Measurements from ENCODE around the gene EFHD1.
"Not testable (repeated sequence)": the region's sequence is repeated elsewhere in the genome, so short reads cannot be mapped to it uniquely, and the experiment has no call there.

Gene EFHD1

DNA sequence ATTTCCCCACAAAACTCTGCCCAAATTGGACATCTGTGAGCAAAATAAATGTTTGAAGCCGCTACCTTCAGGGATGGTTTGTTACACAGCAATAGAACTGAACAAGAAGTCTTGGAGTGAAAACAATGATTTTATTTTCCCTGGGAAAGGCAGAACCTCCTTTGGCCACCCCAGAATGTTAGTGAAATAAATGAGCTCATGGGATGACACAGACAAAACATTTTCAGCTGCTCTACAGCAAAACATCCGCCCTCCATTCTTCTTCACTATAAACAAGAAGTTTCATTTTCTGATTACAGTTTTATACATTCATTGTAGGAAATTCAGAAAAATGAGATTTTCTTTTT lies 4.3 kb upstream of the EFHD1 start:
- H3K36me3 ChIP-seq (ENCODE audit: insufficient read depth), result no peaks in the 10 kb centered on the region
- no peaks in the 10 kb centered on the region for H3K79me2 ChIP-seq (ENCODE audit: insufficient read depth, low read depth)
- H2AFZ ChIP-seq (ENCODE audit: low read depth), result no peak overlapping the region

DNA sequence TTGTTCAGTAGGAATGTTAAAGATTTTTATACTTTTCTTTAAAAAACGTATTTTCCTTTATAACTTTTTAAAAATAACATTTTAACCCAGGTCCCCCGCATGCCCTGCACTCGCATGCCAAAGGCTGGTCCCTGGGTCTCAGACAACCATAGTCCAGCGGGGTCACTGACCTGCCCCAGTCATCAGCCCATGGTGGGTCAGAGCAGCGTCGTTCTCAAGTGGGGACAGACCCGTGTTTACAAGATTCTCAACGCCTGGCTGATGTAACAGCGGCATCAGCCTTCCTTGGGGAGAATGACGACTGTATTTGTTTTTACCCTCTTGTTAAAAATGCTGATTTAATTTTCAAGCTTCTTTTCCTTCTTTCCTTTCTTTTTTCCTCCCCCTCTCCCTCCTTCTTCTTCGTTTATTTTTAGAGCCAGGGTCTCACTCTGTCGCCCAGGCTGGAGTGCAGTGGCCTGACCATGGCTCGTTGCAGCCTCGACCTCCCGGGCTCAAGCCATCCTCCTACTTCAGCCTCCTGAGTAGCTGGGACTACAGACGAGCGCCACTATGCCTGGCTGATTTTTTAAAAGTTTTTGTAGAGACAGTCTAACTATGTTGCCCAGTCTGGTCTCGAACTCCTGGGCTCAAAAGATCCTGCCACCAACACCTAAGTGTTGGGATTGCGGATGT lies 1.0 kb upstream of the EFHD1 start:
- H3K9ac ChIP-seq, result no peak overlapping the region
- H3K4me2 ChIP-seq, result no peak overlapping the region
- H4K20me1 ChIP-seq (ENCODE audit: insufficient read depth), result no peaks in the 10 kb centered on the region
- peaks cover 1% of the 10 kb centered on the region for H3K4me1 ChIP-seq (ENCODE audit: low read depth, poor library complexity, severe bottlenecking)
- no peaks in the 10 kb centered on the region for H3K27me3 ChIP-seq (ENCODE audit: insufficient read depth, low read depth)
- no peak overlapping the region for H3K4me3 ChIP-seq (IDR thresholded peaks at IDR 0.05; ENCODE audit: insufficient read depth, low read depth, low read length)
- H3K36me3 ChIP-seq (ENCODE audit: insufficient read depth), result no peaks in the 10 kb centered on the region
- no peak overlapping the region for H2AFZ ChIP-seq (ENCODE audit: low read depth)
- H3K79me2 ChIP-seq (ENCODE audit: insufficient read depth, low read depth), result no peaks in the 10 kb centered on the region
- no peak overlapping the region for H3K27ac ChIP-seq
- TF ChIP-seq, protein P1, sequence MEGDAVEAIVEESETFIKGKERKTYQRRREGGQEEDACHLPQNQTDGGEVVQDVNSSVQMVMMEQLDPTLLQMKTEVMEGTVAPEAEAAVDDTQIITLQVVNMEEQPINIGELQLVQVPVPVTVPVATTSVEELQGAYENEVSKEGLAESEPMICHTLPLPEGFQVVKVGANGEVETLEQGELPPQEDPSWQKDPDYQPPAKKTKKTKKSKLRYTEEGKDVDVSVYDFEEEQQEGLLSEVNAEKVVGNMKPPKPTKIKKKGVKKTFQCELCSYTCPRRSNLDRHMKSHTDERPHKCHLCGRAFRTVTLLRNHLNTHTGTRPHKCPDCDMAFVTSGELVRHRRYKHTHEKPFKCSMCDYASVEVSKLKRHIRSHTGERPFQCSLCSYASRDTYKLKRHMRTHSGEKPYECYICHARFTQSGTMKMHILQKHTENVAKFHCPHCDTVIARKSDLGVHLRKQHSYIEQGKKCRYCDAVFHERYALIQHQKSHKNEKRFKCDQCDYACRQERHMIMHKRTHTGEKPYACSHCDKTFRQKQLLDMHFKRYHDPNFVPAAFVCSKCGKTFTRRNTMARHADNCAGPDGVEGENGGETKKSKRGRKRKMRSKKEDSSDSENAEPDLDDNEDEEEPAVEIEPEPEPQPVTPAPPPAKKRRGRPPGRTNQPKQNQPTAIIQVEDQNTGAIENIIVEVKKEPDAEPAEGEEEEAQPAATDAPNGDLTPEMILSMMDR (conservative IDR thresholded peaks at IDR 0.05; ENCODE audit: low read depth, low read length), result no peak

More for the DNA sequence above, 4.3 kb upstream of the EFHD1 start:
- Histone ChIP-seq H4K20me1 (ENCODE audit: insufficient read depth) (no peaks in the 10 kb centered on the region), H3K9ac (no peak overlapping the region), H3K4me3 (IDR thresholded peaks at IDR 0.05; ENCODE audit: insufficient read depth, low read depth, low read length) (no peak overlapping the region), H3K27me3 (ENCODE audit: insufficient read depth, low read depth) (no peaks in the 10 kb centered on the region), H3K4me2 (no peak overlapping the region), H3K27ac (no peak overlapping the region), H3K4me1 (ENCODE audit: low read depth, poor library complexity, severe bottlenecking) (peaks cover 2% of the 10 kb centered on the region)
- TF ChIP-seq, protein P1 (conservative IDR thresholded peaks at IDR 0.05; ENCODE audit: low read depth, low read length), result no peak

DNA sequence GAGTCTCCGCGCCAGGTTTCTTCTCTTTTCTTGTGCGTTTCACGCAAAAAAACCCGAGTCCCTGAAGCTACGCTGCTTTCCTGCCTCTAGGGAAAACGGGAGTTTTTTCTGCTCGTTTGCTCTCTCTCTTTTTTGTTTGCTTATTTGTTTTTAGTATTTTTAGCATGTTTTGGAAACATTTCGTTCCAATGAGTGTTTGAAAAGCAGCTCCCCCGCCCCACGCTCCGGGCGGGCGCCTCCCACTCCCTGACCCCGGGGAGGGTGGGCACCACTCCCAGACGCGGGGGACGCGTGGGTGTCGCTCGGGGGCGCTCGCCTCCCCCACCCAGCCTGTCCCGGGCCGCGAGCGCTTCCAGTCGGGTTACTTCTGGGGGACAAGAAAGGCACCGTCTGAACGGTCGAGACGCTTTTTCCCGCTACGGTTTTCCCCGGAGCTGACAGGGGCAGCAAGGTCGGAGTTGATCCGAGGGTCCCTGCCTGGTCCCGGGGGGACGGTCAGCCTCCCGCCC lies 446 bp upstream of the EFHD1 start:
- no peaks in the 10 kb centered on the region for H3K79me2 ChIP-seq (ENCODE audit: insufficient read depth, low read depth)
- TF ChIP-seq, protein P1 (conservative IDR thresholded peaks at IDR 0.05; ENCODE audit: low read depth, low read length), result no peak
- no peak overlapping the region for H3K4me3 ChIP-seq (IDR thresholded peaks at IDR 0.05; ENCODE audit: insufficient read depth, low read depth, low read length)
- H3K4me1 ChIP-seq (ENCODE audit: low read depth, poor library complexity, severe bottlenecking), result no peaks in the 10 kb centered on the region
- H2AFZ ChIP-seq (ENCODE audit: low read depth), result no peak overlapping the region; the same call in 1 of the 2 replicates
- H4K20me1 ChIP-seq (ENCODE audit: insufficient read depth), result no peaks in the 10 kb centered on the region
- H3K27ac ChIP-seq, result no peak overlapping the region
- H3K4me2 ChIP-seq, result no peak overlapping the region
- H3K27me3 ChIP-seq (ENCODE audit: insufficient read depth, low read depth), result no peaks in the 10 kb centered on the region
- H3K36me3 ChIP-seq (ENCODE audit: insufficient read depth), result no peaks in the 10 kb centered on the region
- H3K9ac ChIP-seq, result no peak overlapping the region

DNA sequence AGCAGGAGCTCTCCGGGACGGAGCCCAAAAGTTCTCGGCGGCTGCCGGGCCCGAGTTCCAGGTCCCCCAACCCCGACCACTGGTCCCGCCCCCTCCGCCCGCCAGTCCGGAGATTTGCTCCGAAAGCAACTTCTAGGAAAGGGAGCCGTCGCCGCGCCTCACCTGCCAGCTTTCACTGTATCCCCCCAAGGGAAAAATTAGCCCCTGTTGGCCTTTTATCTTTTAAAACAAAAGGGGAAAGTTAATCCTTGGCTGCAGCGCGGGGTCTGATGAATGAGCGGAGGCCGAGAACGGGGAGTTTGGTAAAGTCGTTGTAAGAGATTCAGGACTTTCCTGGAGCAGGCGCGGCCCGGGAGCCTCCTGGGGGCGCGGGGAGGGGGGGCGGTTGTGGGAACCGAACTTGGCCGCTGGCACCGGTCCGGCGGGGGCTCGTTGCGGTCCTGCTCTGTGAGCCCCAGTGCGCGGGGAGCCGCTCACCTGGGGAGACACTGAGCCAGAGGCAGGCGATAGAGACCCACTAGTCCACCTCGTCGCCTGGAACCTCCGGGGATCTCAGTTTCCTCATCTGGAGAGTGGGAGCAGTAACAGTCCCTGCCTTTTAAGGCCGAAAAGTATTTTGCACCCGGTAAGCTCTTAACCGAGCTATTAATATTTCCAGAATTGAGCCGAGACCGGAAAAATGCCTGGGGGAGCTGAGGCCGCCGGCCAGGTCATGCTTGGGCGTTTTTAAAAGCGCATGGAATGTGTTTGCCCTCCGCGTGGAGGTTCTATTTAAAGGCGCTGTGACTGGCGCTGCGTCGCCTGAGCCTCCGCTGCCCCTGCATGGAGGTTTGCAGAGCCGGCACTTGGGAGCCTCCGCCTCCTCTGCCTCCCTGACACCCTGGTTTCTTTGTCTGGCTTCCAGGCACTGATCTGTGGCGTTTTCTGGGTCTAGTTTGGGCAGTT lies 1.1 kb downstream of the EFHD1 start:
- Histone ChIP-seq H4K20me1 (ENCODE audit: insufficient read depth) (no peaks in the 10 kb centered on the region), H3K4me2 (no peak overlapping the region), H3K79me2 (ENCODE audit: insufficient read depth, low read depth) (no peaks in the 10 kb centered on the region), H3K27ac (no peak overlapping the region), H3K27me3 (ENCODE audit: insufficient read depth, low read depth) (no peaks in the 10 kb centered on the region), H3K4me1 (ENCODE audit: low read depth, poor library complexity, severe bottlenecking) (no peaks in the 10 kb centered on the region), H3K9ac (no peak overlapping the region), H3K36me3 (ENCODE audit: insufficient read depth) (no peaks in the 10 kb centered on the region), H3K4me3 (IDR thresholded peaks at IDR 0.05; ENCODE audit: insufficient read depth, low read depth, low read length) (no peak overlapping the region), H2AFZ (ENCODE audit: low read depth) (no peak overlapping the region)
- TF ChIP-seq, protein P1 (conservative IDR thresholded peaks at IDR 0.05; ENCODE audit: low read depth, low read length), result no peak

DNA sequence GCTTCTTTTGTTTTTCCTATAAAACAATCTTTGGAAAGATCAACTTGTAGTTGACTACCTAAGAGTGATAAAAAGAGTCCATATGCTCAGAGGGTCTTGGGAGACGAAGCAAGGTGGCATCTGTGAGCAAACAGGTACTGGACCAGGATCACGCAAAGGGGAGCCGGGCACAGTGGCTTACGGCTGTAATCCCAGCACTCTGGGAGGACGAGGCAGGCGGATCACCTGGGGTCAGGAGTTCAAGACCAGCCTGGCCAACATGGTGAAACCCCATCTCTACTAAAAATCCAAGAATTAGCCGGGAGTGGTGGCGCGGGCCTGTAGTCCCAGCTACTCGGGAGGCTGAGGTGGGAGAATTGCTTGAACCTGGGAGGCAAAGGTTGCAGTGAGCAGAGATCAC lies 2.0 kb downstream of the EFHD1 start:
- H3K27ac ChIP-seq; H3K4me3 ChIP-seq (IDR thresholded peaks at IDR 0.05; ENCODE audit: insufficient read depth, low read depth, low read length); H3K4me2 ChIP-seq; H2AFZ ChIP-seq (ENCODE audit: low read depth); H3K79me2 ChIP-seq (ENCODE audit: insufficient read depth, low read depth); H3K9ac ChIP-seq; H4K20me1 ChIP-seq (ENCODE audit: insufficient read depth); H3K36me3 ChIP-seq (ENCODE audit: insufficient read depth); H3K4me1 ChIP-seq (ENCODE audit: low read depth, poor library complexity, severe bottlenecking); H3K27me3 ChIP-seq (ENCODE audit: insufficient read depth, low read depth): not testable (repeated sequence)
